ENCODE measurements around the gene PLB1. TPM values are rescaled to one million over a fixed set of nuclear protein-coding genes. Genes with fewer than 3 reads are reported as not detected.

Gene PLB1
- total and polyA plus RNA-seq, 9 of the 15 experiments (the other 6 are each of a cell fraction or from before 2014, with no cell fraction given) = 0.01 to 0.09 (median 0.07) TPM; not detected in 2

DNA sequence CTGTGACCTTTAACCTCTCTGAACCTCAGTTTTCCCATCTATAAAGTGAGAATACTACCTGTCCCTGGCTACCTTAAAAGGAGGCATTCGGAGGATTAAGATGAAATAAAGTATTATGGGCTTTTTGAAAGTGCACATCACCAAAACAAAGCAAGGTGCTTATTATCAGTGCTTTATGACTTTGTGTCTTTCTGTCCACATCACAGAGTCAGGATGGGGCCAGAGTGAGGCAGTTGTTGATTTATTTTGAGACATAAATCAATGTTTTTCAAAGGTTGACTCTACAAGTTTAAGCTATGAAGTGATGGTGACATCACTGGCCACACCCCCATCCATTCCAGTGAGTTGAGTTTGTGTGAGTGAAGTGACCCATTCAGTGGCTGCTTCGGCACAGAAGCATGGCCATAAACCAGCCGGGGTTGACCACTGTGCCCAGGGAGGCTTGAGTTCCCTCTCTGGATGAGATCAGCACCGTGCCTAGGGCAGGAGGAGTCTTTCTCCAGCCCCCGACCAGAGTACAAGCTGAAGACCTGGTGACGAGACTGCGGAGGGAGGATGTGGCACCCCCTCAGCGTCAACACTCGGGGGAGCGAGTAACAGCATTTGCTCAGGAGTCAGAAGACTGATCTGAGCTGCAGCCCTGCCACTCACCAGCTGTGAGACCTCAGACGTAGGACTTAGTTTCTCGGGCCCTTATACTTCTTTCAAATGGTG is 166.8 kb downstream of the PLB1 start (continued):
- TF ChIP-seq ELF1 (tag; IDR thresholded peaks at IDR 0.05) (no peak), JUNB (CRISPR knock-in tag; conservative IDR thresholded peaks at IDR 0.05) (no peak), CBX3 (IDR thresholded peaks at IDR 0.05; ENCODE audit: borderline replicate concordance in 1 of 2, low read length in 2 of 2) (no peak), SAP30 (IDR thresholded peaks at IDR 0.05; ENCODE audit: borderline replicate concordance, insufficient read depth, low read depth, low read length, poor library complexity, severe bottlenecking) (no peak), SMAD4 (CRISPR knock-in tag; conservative IDR thresholded peaks at IDR 0.05) (no peak), ZNF696 (CRISPR knock-in tag; conservative IDR thresholded peaks at IDR 0.05) (no peak), AFF1 (IDR thresholded peaks at IDR 0.05; ENCODE audit: low read depth in 1 of 2, partially characterized antibody in 2 of 2) (no peak), HSF4 (CRISPR knock-in tag; IDR thresholded peaks at IDR 0.05; ENCODE audit: borderline replicate concordance) (no peak), ZNF175 (CRISPR knock-in tag; IDR thresholded peaks at IDR 0.05; ENCODE audit: low read depth) (no peak), SMAD2 (IDR thresholded peaks at IDR 0.05; ENCODE audit: low read depth, low read length) (no peak), ZFP36 (IDR thresholded peaks at IDR 0.05; ENCODE audit: low read depth, low read length, partially characterized antibody) (no peak), PCBP1 (IDR thresholded peaks at IDR 0.05; ENCODE audit: low read depth, low read length, poor library complexity, severe bottlenecking) (no peak), ZBTB2 (IDR thresholded peaks at IDR 0.05) (no peak), HMG20B (CRISPR knock-in tag; IDR thresholded peaks at IDR 0.05) (no peak)
- TF ChIP-seq, protein P1, sequence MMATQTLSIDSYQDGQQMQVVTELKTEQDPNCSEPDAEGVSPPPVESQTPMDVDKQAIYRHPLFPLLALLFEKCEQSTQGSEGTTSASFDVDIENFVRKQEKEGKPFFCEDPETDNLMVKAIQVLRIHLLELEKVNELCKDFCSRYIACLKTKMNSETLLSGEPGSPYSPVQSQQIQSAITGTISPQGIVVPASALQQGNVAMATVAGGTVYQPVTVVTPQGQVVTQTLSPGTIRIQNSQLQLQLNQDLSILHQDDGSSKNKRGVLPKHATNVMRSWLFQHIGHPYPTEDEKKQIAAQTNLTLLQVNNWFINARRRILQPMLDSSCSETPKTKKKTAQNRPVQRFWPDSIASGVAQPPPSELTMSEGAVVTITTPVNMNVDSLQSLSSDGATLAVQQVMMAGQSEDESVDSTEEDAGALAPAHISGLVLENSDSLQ (IDR thresholded peaks at IDR 0.05) = no peak
- TF ChIP-seq, protein P2, sequence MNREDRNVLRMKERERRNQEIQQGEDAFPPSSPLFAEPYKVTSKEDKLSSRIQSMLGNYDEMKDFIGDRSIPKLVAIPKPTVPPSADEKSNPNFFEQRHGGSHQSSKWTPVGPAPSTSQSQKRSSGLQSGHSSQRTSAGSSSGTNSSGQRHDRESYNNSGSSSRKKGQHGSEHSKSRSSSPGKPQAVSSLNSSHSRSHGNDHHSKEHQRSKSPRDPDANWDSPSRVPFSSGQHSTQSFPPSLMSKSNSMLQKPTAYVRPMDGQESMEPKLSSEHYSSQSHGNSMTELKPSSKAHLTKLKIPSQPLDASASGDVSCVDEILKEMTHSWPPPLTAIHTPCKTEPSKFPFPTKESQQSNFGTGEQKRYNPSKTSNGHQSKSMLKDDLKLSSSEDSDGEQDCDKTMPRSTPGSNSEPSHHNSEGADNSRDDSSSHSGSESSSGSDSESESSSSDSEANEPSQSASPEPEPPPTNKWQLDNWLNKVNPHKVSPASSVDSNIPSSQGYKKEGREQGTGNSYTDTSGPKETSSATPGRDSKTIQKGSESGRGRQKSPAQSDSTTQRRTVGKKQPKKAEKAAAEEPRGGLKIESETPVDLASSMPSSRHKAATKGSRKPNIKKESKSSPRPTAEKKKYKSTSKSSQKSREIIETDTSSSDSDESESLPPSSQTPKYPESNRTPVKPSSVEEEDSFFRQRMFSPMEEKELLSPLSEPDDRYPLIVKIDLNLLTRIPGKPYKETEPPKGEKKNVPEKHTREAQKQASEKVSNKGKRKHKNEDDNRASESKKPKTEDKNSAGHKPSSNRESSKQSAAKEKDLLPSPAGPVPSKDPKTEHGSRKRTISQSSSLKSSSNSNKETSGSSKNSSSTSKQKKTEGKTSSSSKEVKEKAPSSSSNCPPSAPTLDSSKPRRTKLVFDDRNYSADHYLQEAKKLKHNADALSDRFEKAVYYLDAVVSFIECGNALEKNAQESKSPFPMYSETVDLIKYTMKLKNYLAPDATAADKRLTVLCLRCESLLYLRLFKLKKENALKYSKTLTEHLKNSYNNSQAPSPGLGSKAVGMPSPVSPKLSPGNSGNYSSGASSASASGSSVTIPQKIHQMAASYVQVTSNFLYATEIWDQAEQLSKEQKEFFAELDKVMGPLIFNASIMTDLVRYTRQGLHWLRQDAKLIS (CRISPR knock-in tag; IDR thresholded peaks at IDR 0.05) = no peak

Measured in K562 (cell line).